BLaER1 treated with 17β-estradiol and CSF1 and Interleukin-3, amounts not matched to agents 10 nM and 100 nM (cell line): Measurements from ENCODE around the gene HNRNPM.

Experiments used
- H3K27ac ChIP-seq, 11 experiments: shearing (Covaris generic); formaldehyde crosslinking; 2 replicates each; pipeline ENCODE4 v1.8.1; 2022
- H3K27me3 ChIP-seq, 11 experiments: shearing (Covaris generic); formaldehyde crosslinking; 2 replicates each; pipeline ENCODE4 v1.8.1; 2022
- H3K36me3 ChIP-seq, 11 experiments: shearing (Covaris generic); formaldehyde crosslinking; 2 replicates each; pipeline ENCODE4 v1.8.1; 2022
- H3K4me1 ChIP-seq, 10 experiments: shearing (Covaris generic); formaldehyde crosslinking; 2 replicates each; pipeline ENCODE4 v1.8.1; 2022
- H3K4me2 ChIP-seq, 11 experiments: shearing (Covaris generic); formaldehyde crosslinking; 2 replicates each; pipeline ENCODE4 v1.8.1; 2022
- H3K4me3 ChIP-seq, 10 experiments: shearing (Covaris generic); formaldehyde crosslinking; 2 replicates each; pipeline ENCODE4 v1.8.1; 2022
- H3K9ac ChIP-seq, 11 experiments: shearing (Covaris generic); formaldehyde crosslinking; 2 replicates each; pipeline ENCODE4 v1.8.1; 2022
- H3K9me3 ChIP-seq, 11 experiments: shearing (Covaris generic); formaldehyde crosslinking; replicated peaks in 1 of 11; 2 replicates each; pipeline ENCODE4 v1.8.1; 2022
- H4K20me1 ChIP-seq, 11 experiments: shearing (Covaris generic); formaldehyde crosslinking; 2 replicates each; pipeline ENCODE4 v1.8.1; 2022
- Cebpa-rat ChIP-seq, 11 experiments: shearing (Covaris generic); IDR thresholded peaks; 2 replicates each; pipeline ENCODE4 v1.8.1; 2022

The HNRNPM gene

GRCh38 chr19:8500158-8500557 lies 55.4 kb downstream of the HNRNPM start:
- Histone ChIP-seq H4K20me1 (no peaks in the 10 kb centered on the region), H3K4me3 (peak overlapping the region in 5 of 10 experiments; percentile 4 to 69 (median 38); a peak in 7 of 20 replicates), H3K9ac (peak overlapping the region; percentile 44 to 78 (median 72); a peak in 21 of 22 replicates), H3K36me3 (peaks cover 0 to 44% (median 4%) of the 10 kb centered on the region in 11 experiments; a peak in 11 of 22 replicates), H3K9me3 (no peaks in the 10 kb centered on the region), H3K27me3 (no peaks in the 10 kb centered on the region), H3K27ac (peak overlapping the region; percentile 36 to 97 (median 89); a peak in 21 of 22 replicates), H3K4me1 (peaks cover 53 to 98% (median 93%) of the 10 kb centered on the region in 10 experiments), H3K4me2 (peak overlapping the region; percentile 46 to 99 (median 84))
- peak in 4 of 11 experiments; percentile 14 to 59 (median 46); a peak in 4 of 22 replicates for TF ChIP-seq Cebpa-rat (IDR thresholded peaks at IDR 0.05)

- H3K27ac ChIP-seq = peak overlapping the region in 10 of 11 experiments; percentile 42 to 97 (median 90); a peak in 18 of 22 replicates
- H3K9ac ChIP-seq = peak overlapping the region in 9 of 11 experiments; percentile 48 to 78 (median 66); a peak in 15 of 22 replicates
Observed at GRCh38 chr19:8501516-8501915, 56.7 kb downstream of the HNRNPM start.

GRCh38 chr19:8501981-8502380 lies 57.2 kb downstream of the HNRNPM start:
- Histone ChIP-seq H4K20me1 (no peaks in the 10 kb centered on the region), H3K4me2 (peak overlapping the region; percentile 62 to 99 (median 84); a peak in 21 of 22 replicates), H3K27me3 (no peaks in the 10 kb centered on the region), H3K36me3 (peaks cover 0 to 27% (median 4%) of the 10 kb centered on the region in 11 experiments; a peak in 10 of 22 replicates), H3K27ac (peak overlapping the region in 10 of 11 experiments; percentile 42 to 97 (median 90); a peak in 18 of 22 replicates), H3K4me1 (peaks cover 62 to 97% (median 91%) of the 10 kb centered on the region in 10 experiments), H3K9ac (peak overlapping the region in 10 of 11 experiments; percentile 27 to 78 (median 64); a peak in 17 of 22 replicates), H3K9me3 (no peaks in the 10 kb centered on the region), H3K4me3 (peak overlapping the region in 6 of 10 experiments; percentile 24 to 69 (median 55); a peak in 10 of 20 replicates)
- no peak for TF ChIP-seq Cebpa-rat (IDR thresholded peaks at IDR 0.05)

More at GRCh38 chr19:8501516-8501915, 56.7 kb downstream of the HNRNPM start:
- Histone ChIP-seq H4K20me1 (no peaks in the 10 kb centered on the region), H3K27me3 (no peaks in the 10 kb centered on the region), H3K4me2 (peak overlapping the region; percentile 62 to 99 (median 84); a peak in 21 of 22 replicates), H3K9me3 (no peaks in the 10 kb centered on the region), H3K36me3 (peaks cover 0 to 32% (median 4%) of the 10 kb centered on the region in 11 experiments; a peak in 10 of 22 replicates), H3K4me3 (peak overlapping the region in 6 of 10 experiments; percentile 24 to 69 (median 55); a peak in 10 of 20 replicates), H3K4me1 (peaks cover 62 to 98% (median 92%) of the 10 kb centered on the region in 10 experiments)
- no peak for TF ChIP-seq Cebpa-rat (IDR thresholded peaks at IDR 0.05)

- peaks cover 62 to 91% (median 78%) of the 10 kb centered on the region in 10 experiments for H3K4me1 ChIP-seq
- H3K27me3 ChIP-seq = no peaks in the 10 kb centered on the region
- H3K9ac ChIP-seq = peak overlapping the region in 8 of 11 experiments; percentile 25 to 78 (median 49); a peak in 10 of 22 replicates
- no peaks in the 10 kb centered on the region for H3K9me3 ChIP-seq
- peaks cover 0 to 12% (median 0%) of the 10 kb centered on the region in 11 experiments; a peak in 8 of 22 replicates for H3K36me3 ChIP-seq
- peak overlapping the region in 1 of 10 experiments; percentile 15; a peak in 1 of 20 replicates for H3K4me3 ChIP-seq
- TF ChIP-seq Cebpa-rat (IDR thresholded peaks at IDR 0.05) = no peak
- H3K4me2 ChIP-seq = peak overlapping the region; percentile 63 to 99 (median 87); a peak in 21 of 22 replicates
- no peaks in the 10 kb centered on the region for H4K20me1 ChIP-seq
- H3K27ac ChIP-seq = peak overlapping the region in 9 of 11 experiments; percentile 59 to 97 (median 89); a peak in 18 of 22 replicates
Observed at GRCh38 chr19:8503510-8503909, 58.7 kb downstream of the HNRNPM start.

- no peak for TF ChIP-seq Cebpa-rat (IDR thresholded peaks at IDR 0.05)
- Histone ChIP-seq H3K4me1 (peaks cover 62 to 90% (median 73%) of the 10 kb centered on the region in 10 experiments), H3K36me3 (peaks cover 0 to 9% (median 0%) of the 10 kb centered on the region in 11 experiments; a peak in 5 of 22 replicates), H3K27ac (peak overlapping the region in 9 of 11 experiments; percentile 59 to 97 (median 89); a peak in 17 of 22 replicates), H3K9me3 (no peaks in the 10 kb centered on the region), H3K9ac (peak overlapping the region in 5 of 11 experiments; percentile 38 to 83 (median 59); a peak in 3 of 22 replicates), H4K20me1 (no peaks in the 10 kb centered on the region), H3K4me2 (peak overlapping the region; percentile 10 to 99 (median 87); a peak in 16 of 22 replicates), H3K4me3 (no peak overlapping the region), H3K27me3 (no peaks in the 10 kb centered on the region)
Observed at GRCh38 chr19:8504171-8504570, 59.4 kb downstream of the HNRNPM start.

- Histone ChIP-seq H3K27me3 (no peaks in the 10 kb centered on the region), H3K36me3 (peaks cover 0 to 12% (median 3%) of the 10 kb centered on the region in 11 experiments; a peak in 4 of 22 replicates), H3K9me3 (no peaks in the 10 kb centered on the region), H3K9ac (peak overlapping the region in 8 of 11 experiments; percentile 59 to 87 (median 84); a peak in 12 of 22 replicates), H4K20me1 (no peaks in the 10 kb centered on the region), H3K4me2 (peak overlapping the region; percentile 84 to 99 (median 92)), H3K4me3 (no peak overlapping the region), H3K4me1 (peaks cover 60 to 83% (median 66%) of the 10 kb centered on the region in 10 experiments), H3K27ac (peak overlapping the region in 9 of 11 experiments; percentile 65 to 97 (median 89); a peak in 16 of 22 replicates)
- no peak for TF ChIP-seq Cebpa-rat (IDR thresholded peaks at IDR 0.05)
Observed at GRCh38 chr19:8504919-8505318, 60.1 kb downstream of the HNRNPM start.

GRCh38 chr19:8505680-8506401 lies 61.1 kb downstream of the HNRNPM start:
- H4K20me1 ChIP-seq = no peaks in the 10 kb centered on the region
- H3K4me1 ChIP-seq = peaks cover 51 to 74% (median 57%) of the 10 kb centered on the region in 10 experiments
- peak overlapping the region; percentile 84 to 99 (median 92) for H3K4me2 ChIP-seq
- H3K27me3 ChIP-seq = no peaks in the 10 kb centered on the region
- H3K9ac ChIP-seq = peak overlapping the region; percentile 67 to 87 (median 84)
- no peak for TF ChIP-seq Cebpa-rat (IDR thresholded peaks at IDR 0.05)
- H3K9me3 ChIP-seq = no peaks in the 10 kb centered on the region
- peaks cover 0 to 21% (median 10%) of the 10 kb centered on the region in 11 experiments; a peak in 18 of 22 replicates for H3K36me3 ChIP-seq
- peak overlapping the region; percentile 61 to 75 (median 64) for H3K4me3 ChIP-seq
- H3K27ac ChIP-seq = peak overlapping the region in 10 of 11 experiments; percentile 22 to 97 (median 88); a peak in 18 of 22 replicates

- no peaks in the 10 kb centered on the region for H3K9me3 ChIP-seq
- H3K4me1 ChIP-seq = peaks cover 44 to 67% (median 51%) of the 10 kb centered on the region in 10 experiments
- no peaks in the 10 kb centered on the region for H4K20me1 ChIP-seq
- peak overlapping the region in 9 of 11 experiments; percentile 65 to 97 (median 89); a peak in 17 of 22 replicates for H3K27ac ChIP-seq
- peaks cover 0 to 27% (median 17%) of the 10 kb centered on the region in 11 experiments; a peak in 21 of 22 replicates for H3K36me3 ChIP-seq
- peak overlapping the region; percentile 84 to 99 (median 92) for H3K4me2 ChIP-seq
- peak overlapping the region; percentile 67 to 87 (median 84); a peak in 20 of 22 replicates for H3K9ac ChIP-seq
- no peak for TF ChIP-seq Cebpa-rat (IDR thresholded peaks at IDR 0.05)
- peak overlapping the region; percentile 61 to 75 (median 64); a peak in 19 of 20 replicates for H3K4me3 ChIP-seq
- H3K27me3 ChIP-seq = no peaks in the 10 kb centered on the region
Observed at GRCh38 chr19:8506402-8506957, 61.7 kb downstream of the HNRNPM start.
